Measurements from ENCODE around the gene DCAF7.

DCAF7 gene

GRCh38 chr17:63540590-63540989, 9.7 kb upstream of the DCAF7 start:
- TF ChIP-seq CTCF (IDR thresholded peaks at IDR 0.05; ENCODE audit: low read depth, low read length) = no peak
- no peak overlapping the region for H3K4me3 ChIP-seq (ENCODE audit: low read depth, low read length)

GRCh38 chr17:63542218-63542545, 8.1 kb upstream of the DCAF7 start:
- no peak for TF ChIP-seq CTCF (IDR thresholded peaks at IDR 0.05; ENCODE audit: low read depth, low read length)
- no peak overlapping the region for H3K4me3 ChIP-seq (ENCODE audit: low read depth, low read length)

- H3K4me3 ChIP-seq (ENCODE audit: low read depth, low read length) = no peak overlapping the region
- no peak for TF ChIP-seq CTCF (IDR thresholded peaks at IDR 0.05; ENCODE audit: low read depth, low read length)
Observed at GRCh38 chr17:63542942-63543821, 7.1 kb upstream of the DCAF7 start.

GRCh38 chr17:63543822-63544420, 6.4 kb upstream of the DCAF7 start:
- TF ChIP-seq CTCF (IDR thresholded peaks at IDR 0.05; ENCODE audit: low read depth, low read length) = no peak
- H3K4me3 ChIP-seq (ENCODE audit: low read depth, low read length) = no peak overlapping the region

GRCh38 chr17:63544467-63545301, 5.6 kb upstream of the DCAF7 start:
- TF ChIP-seq CTCF (IDR thresholded peaks at IDR 0.05; ENCODE audit: low read depth, low read length) = no peak
- no peak overlapping the region for H3K4me3 ChIP-seq (ENCODE audit: low read depth, low read length)

GRCh38 chr17:63546308-63547082, 3.8 kb upstream of the DCAF7 start:
- TF ChIP-seq CTCF (IDR thresholded peaks at IDR 0.05; ENCODE audit: low read depth, low read length) = no peak
- H3K4me3 ChIP-seq (ENCODE audit: low read depth, low read length) = no peak overlapping the region

Data from WI38 (cell line).